ENCODE measurements around the gene PCYT2. TPM values are rescaled to one million over a fixed set of nuclear protein-coding genes. Genes with fewer than 3 reads are reported as not detected.

Gene PCYT2
- total RNA-seq, 1 donor from 2014 or later = 46.8 TPM

DNA sequence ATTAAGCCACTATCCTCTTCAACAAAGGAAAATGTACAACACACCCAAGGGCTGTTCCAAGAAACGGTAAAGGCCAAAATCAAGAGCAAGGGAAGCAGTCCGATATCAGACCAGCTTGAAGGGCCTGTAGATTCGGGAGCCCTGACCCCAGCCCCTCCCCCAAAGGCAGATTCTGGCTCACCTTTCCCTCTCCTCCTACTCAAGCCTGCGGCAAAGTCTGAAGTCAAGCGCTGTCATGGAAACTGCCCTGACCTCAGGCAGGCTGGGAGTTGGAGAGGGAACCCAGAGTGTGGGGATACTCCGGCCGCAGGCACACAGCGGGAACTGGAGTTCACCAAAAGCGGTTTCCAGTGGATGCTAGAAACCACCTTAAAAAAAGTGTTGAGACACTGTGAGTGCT is 21.6 kb downstream of the PCYT2 start:
- Mint-ChIP-seq H3K27me3 (no peaks in the 10 kb centered on the region), H3K4me3 (peak overlapping the region; percentile 89), H3K9me3 (no peaks in the 10 kb centered on the region), H3K27ac (peak overlapping the region; percentile 82), H3K36me3 (peaks cover 10% of the 10 kb centered on the region), H3K4me1 (ENCODE audit: unreplicated experiment) (peaks cover 8% of the 10 kb centered on the region)
- TF ChIP-seq, protein P1, sequence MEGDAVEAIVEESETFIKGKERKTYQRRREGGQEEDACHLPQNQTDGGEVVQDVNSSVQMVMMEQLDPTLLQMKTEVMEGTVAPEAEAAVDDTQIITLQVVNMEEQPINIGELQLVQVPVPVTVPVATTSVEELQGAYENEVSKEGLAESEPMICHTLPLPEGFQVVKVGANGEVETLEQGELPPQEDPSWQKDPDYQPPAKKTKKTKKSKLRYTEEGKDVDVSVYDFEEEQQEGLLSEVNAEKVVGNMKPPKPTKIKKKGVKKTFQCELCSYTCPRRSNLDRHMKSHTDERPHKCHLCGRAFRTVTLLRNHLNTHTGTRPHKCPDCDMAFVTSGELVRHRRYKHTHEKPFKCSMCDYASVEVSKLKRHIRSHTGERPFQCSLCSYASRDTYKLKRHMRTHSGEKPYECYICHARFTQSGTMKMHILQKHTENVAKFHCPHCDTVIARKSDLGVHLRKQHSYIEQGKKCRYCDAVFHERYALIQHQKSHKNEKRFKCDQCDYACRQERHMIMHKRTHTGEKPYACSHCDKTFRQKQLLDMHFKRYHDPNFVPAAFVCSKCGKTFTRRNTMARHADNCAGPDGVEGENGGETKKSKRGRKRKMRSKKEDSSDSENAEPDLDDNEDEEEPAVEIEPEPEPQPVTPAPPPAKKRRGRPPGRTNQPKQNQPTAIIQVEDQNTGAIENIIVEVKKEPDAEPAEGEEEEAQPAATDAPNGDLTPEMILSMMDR (conservative IDR thresholded peaks at IDR 0.05) = no peak
- no peak for DNase-seq (ENCODE audit: extremely low spot score, unreplicated experiment)

DNA sequence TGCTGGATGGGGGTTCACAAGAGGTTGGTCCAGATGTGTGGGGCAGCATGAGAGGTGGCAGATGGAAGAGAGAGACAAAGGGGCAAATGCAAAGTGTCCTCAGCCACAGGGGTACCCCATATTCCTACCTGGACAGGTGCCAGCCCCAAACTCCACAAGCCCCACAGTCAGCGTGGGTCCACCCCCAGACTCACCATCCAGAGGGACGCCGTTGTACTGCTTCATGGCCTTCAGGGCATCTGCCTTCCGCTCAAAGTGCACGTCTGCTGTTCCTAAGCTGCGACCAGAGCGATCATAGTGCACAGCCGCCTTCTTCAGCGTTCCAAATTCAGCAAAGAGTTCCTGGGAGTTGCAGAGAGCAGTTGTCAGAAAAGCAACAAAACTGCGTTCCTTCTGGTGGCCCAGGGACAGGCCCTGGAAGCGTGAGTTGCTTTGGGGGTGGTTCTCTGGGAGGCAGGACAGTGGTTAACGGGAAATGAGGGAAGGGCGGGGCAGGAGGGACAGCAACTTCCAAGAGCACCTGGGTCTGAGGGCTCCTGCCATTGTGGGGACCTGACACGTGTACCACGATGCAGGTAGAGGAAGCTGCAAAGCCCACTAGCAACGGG is 22.1 kb downstream of the PCYT2 start:
- DNase-seq (ENCODE audit: extremely low spot score, unreplicated experiment) = no peak
- peak overlapping the region; percentile 40 for H3K27ac Mint-ChIP-seq

DNA sequence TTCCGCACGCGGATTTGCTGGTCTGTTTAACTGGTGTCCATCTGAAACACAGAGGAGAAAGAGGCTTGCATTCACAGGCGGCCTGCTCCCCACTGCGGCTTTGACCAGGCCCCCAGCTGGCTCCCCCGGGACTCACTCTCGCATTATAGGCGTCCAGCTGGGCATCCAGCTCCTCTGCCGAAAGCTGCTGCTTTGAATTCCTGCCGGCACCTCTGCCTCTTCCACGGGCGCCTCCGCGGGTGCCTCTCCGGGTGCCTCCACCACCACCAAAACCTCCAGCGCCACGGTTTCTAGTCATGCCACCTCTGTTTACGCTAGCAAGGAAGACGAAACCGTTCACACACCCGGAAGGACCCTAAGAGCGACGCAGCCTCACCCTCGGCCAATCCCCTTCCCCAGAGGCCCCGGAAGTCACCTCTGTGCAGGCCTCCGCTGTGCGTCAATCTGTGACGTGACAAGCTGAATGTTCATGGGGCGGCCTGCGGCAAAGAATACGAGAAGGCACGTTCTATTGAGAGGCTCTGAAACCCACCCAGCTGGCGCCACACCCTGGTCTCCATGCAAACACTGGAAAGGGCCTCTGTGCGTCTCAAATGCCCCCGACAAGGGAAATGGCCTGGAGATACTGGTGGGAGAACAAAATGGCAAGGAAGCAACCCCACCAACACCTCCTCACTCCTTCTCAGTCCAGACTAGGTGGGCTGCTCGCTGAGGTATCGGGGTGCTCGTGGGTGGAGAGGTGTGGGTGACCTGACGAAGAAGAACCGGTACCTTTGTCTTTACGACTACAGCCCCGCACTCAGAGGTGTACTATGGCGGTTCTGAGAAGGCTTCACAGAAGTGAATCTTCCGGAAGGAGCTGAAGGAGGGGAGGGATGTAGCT is 22.9 kb downstream of the PCYT2 start:
- Mint-ChIP-seq H3K27me3 (no peaks in the 10 kb centered on the region), H3K4me1 (ENCODE audit: unreplicated experiment) (peaks cover 8% of the 10 kb centered on the region), H3K36me3 (peaks cover 14% of the 10 kb centered on the region), H3K4me3 (peak overlapping the region; percentile 74), H3K9me3 (no peaks in the 10 kb centered on the region), H3K27ac (peak overlapping the region; percentile 48)
- DNase-seq (ENCODE audit: extremely low spot score, unreplicated experiment) = peak; percentile 68
- TF ChIP-seq, protein P1 (conservative IDR thresholded peaks at IDR 0.05) = no peak

More for the DNA sequence above, 22.1 kb downstream of the PCYT2 start:
- TF ChIP-seq, protein P1 (conservative IDR thresholded peaks at IDR 0.05) = no peak
- peak overlapping the region; percentile 74 for H3K4me3 Mint-ChIP-seq
- H3K36me3 Mint-ChIP-seq = peaks cover 14% of the 10 kb centered on the region
- H3K4me1 Mint-ChIP-seq (ENCODE audit: unreplicated experiment) = peaks cover 8% of the 10 kb centered on the region
- H3K9me3 Mint-ChIP-seq = no peaks in the 10 kb centered on the region
- H3K27me3 Mint-ChIP-seq = no peaks in the 10 kb centered on the region

DNA sequence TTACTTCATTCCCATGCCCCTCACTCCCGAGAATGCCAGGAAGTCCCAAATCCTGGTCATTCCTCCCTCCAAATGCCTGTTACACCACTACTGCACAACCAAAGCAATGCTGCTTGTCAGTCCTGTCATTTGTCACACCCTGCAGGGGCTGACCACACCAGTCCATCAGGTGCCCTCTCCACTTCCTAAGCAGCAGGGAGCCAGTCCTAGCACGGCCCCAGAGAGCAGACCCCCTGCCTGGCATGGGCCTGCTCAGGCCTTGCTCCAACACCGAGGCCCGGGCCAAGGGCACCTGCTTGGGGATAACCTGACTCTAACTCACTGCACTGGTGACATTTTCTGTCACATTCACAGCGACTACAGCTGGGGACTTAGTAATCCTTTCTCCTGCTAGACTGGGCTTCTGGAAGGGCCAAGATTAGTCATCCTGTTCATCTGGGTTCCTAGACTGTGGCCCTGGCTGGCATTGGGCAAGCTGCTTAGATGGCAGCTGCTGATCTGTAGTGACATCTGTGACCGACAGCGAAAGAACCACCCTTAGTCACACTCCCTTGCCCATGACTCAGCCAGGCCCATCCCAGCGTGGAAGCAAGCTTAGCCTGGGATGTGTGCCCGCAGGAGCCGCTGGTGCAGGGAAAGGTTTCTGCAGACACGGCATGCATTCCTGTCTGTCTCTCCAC is 25.2 kb downstream of the PCYT2 start:
- Mint-ChIP-seq H3K4me1 (ENCODE audit: unreplicated experiment) (peaks cover 8% of the 10 kb centered on the region), H3K27me3 (no peaks in the 10 kb centered on the region), H3K36me3 (peaks cover 17% of the 10 kb centered on the region), H3K4me3 (no peak overlapping the region), H3K9me3 (no peaks in the 10 kb centered on the region), H3K27ac (peak overlapping the region; percentile 54)
- TF ChIP-seq, protein P1 (conservative IDR thresholded peaks at IDR 0.05) = no peak
- DNase-seq (ENCODE audit: extremely low spot score, unreplicated experiment) = no peak

DNA sequence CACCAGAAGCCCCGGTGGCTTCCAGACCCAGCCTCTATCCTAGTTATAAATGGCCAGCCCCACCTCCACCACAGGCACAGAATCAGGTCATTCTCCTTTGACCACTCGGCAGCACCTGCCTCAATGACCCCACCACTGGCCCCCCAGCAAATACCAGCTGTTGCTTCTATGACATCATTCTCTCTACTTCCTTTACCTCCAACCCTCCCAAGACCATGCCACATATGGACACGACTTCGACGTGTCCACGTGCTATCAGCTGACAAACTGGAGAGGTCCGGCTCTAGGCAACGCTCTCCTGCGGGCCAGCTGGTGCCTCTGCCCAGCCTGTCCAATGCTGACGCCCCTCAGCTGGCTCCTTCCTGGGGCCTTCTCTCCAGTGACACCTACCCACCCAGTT is 25.7 kb downstream of the PCYT2 start:
- peaks cover 8% of the 10 kb centered on the region for H3K4me1 Mint-ChIP-seq (ENCODE audit: unreplicated experiment)
- peaks cover 17% of the 10 kb centered on the region for H3K36me3 Mint-ChIP-seq
- H3K27me3 Mint-ChIP-seq = no peaks in the 10 kb centered on the region
- H3K27ac Mint-ChIP-seq = peak overlapping the region; percentile 54
- H3K9me3 Mint-ChIP-seq = no peaks in the 10 kb centered on the region
- TF ChIP-seq, protein P1 (conservative IDR thresholded peaks at IDR 0.05) = no peak
- no peak overlapping the region for H3K4me3 Mint-ChIP-seq
- no peak for DNase-seq (ENCODE audit: extremely low spot score, unreplicated experiment)
